SK-N-SH (cell line): ENCODE results near the gene ASS1.

ENCODE experiments used
- CTCF ChIP-seq: fragments of 200-600 bp; sonication (generic); IDR thresholded peaks from 2 replicates; pipeline ENCODE4 v1.6.1; 2017; ENCODE audit warnings: antibody characterized with exemption, mild to moderate bottlenecking, moderate library complexity
- EZH2phosphoT487 ChIP-seq: fragments of 200-600 bp; sonication (generic); IDR thresholded peaks from 2 replicates; pipeline ENCODE4 v1.6.1; 2017; ENCODE audit warnings: low read depth, mixed run types, mild to moderate bottlenecking, antibody characterized with exemption, moderate library complexity, borderline replicate concordance
- MXI1 ChIP-seq: IDR thresholded peaks from 2 replicates; pipeline ENCODE4 v1.6.1; 2012; ENCODE audit warnings: mild to moderate bottlenecking, low read depth, low read length, improper control_type of control experiment
- NRF1 ChIP-seq: IDR thresholded peaks from 2 replicates; pipeline ENCODE4 v1.6.1; 2012; ENCODE audit warnings: low read depth, mild to moderate bottlenecking, low read length
- RCOR1 ChIP-seq: fragments of 150-350 bp; IDR thresholded peaks from 2 replicates; pipeline ENCODE4 v1.6.1; 2017; ENCODE audit warnings: antibody characterized with exemption, low read length
- RXRA ChIP-seq: IDR thresholded peaks from 2 replicates; pipeline ENCODE4 v1.4.0; 2012; ENCODE audit warnings: low read depth, mild to moderate bottlenecking, borderline replicate concordance
- SIN3A ChIP-seq: IDR thresholded peaks from 2 replicates; pipeline ENCODE4 v1.6.1; 2012; ENCODE audit warnings: low read depth, mild to moderate bottlenecking, low read length, moderate library complexity, borderline replicate concordance
- TAF1 ChIP-seq: IDR thresholded peaks from 2 replicates; pipeline ENCODE4 v1.6.1; 2012; ENCODE audit warnings: low read depth, mild to moderate bottlenecking, low read length, moderate library complexity, borderline replicate concordance

GRCh38 chr9:130474106-130474505, 29.3 kb downstream of the ASS1 start:
- TF ChIP-seq TAF1 (no peak), CTCF (no peak), RCOR1 (no peak), RXRA (no peak), MXI1 (no peak), NRF1 (no peak), EZH2phosphoT487 (no peak), SIN3A (no peak)
